Ishikawa (cell line): ENCODE data around the gene LTF.

Source experiments
- CEBPB ChIP-seq: IDR thresholded peaks from 2 replicates; pipeline ENCODE4 v1.6.1; 2012
- EGR1 ChIP-seq: IDR thresholded peaks from 2 replicates; pipeline ENCODE4 v1.6.1; 2012
- EP300 ChIP-seq: IDR thresholded peaks from 2 replicates; pipeline ENCODE4 v1.6.1; 2012; ENCODE audit warnings: borderline replicate concordance
- MAX ChIP-seq: IDR thresholded peaks from 2 replicates; pipeline ENCODE4 v1.6.1; 2012
- RAD21 ChIP-seq: IDR thresholded peaks from 2 replicates; pipeline ENCODE4 v1.6.1; 2012; ENCODE audit warnings: low read depth
- REST ChIP-seq: IDR thresholded peaks from 2 replicates; pipeline ENCODE4 v1.6.1; 2012; ENCODE audit warnings: low read depth, mild to moderate bottlenecking
- ZBTB7A ChIP-seq: IDR thresholded peaks from 2 replicates; pipeline ENCODE4 v1.6.1; 2012; ENCODE audit warnings: low read depth

- no peak for TF ChIP-seq ZBTB7A
- no peak for TF ChIP-seq EP300
- no peak for TF ChIP-seq MAX
- TF ChIP-seq RAD21 = no peak
- TF ChIP-seq EGR1 = no peak
- no peak for TF ChIP-seq CEBPB
- no peak for TF ChIP-seq REST
Observed at GRCh38 chr3:46420931-46421330, 43.8 kb downstream of the LTF start.
